D721Med (cell line): ENCODE results near the gene IRF2BP2.

Experiments
- DNase-seq: peaks from one replicate; pipeline ENCODE4 v3.0.0; 2011; ENCODE audit warnings: low spot score; ENCODE audit not compliant: insufficient read length
- FAIRE-seq: peaks from 2 replicates; lab custom pipeline; 2011; peaks lifted over from hg19 to GRCh38; lab: Jason Lieb, UNC
- TF ChIP-seq, protein P1 (sequence below): IDR thresholded peaks from 2 replicates; pipeline ENCODE4 v1.5.1; 2012; ENCODE audit warnings: mild to moderate bottlenecking, control low read depth; ENCODE audit not compliant: insufficient read depth; ENCODE audit errors: missing control alignments

The IRF2BP2 gene

DNA sequence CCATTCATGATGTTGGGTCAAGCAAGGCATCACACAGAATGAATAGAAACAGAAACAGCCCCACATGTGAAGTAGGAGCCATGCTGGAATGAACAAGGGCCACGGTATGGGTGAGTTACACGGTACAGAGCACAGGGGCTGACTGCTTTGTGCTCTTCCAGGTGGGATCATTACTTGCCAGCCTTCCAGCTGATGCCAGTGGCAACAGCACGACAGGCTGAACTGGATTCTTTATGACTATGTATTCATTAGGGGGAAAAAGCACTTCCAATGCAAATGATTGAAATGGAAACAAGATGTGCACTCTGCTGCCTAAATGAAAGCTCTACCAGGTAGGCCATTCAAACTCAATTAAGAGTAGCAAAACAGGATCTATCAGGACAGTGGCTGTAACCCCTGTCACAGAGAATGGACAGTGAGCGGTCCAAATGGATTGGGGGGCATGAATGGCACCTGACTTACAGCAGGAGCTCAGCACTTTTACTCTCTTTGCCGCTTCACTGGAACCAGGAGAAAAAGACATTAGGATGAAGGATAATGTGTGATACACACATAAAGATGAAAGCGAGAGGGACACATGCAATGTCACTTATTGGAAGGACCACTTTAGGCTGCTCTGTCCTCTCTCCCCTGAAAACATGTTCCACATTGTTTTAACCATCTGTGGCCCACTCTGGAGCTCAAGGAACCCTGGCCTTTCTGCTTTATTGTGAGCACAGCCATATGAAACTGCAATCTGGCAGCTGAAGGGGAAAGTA is 23.4 kb upstream of the IRF2BP2 start:
- DNase-seq (no peak), FAIRE-seq (no peak)
- TF ChIP-seq, protein P1, sequence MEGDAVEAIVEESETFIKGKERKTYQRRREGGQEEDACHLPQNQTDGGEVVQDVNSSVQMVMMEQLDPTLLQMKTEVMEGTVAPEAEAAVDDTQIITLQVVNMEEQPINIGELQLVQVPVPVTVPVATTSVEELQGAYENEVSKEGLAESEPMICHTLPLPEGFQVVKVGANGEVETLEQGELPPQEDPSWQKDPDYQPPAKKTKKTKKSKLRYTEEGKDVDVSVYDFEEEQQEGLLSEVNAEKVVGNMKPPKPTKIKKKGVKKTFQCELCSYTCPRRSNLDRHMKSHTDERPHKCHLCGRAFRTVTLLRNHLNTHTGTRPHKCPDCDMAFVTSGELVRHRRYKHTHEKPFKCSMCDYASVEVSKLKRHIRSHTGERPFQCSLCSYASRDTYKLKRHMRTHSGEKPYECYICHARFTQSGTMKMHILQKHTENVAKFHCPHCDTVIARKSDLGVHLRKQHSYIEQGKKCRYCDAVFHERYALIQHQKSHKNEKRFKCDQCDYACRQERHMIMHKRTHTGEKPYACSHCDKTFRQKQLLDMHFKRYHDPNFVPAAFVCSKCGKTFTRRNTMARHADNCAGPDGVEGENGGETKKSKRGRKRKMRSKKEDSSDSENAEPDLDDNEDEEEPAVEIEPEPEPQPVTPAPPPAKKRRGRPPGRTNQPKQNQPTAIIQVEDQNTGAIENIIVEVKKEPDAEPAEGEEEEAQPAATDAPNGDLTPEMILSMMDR: no peak

DNA sequence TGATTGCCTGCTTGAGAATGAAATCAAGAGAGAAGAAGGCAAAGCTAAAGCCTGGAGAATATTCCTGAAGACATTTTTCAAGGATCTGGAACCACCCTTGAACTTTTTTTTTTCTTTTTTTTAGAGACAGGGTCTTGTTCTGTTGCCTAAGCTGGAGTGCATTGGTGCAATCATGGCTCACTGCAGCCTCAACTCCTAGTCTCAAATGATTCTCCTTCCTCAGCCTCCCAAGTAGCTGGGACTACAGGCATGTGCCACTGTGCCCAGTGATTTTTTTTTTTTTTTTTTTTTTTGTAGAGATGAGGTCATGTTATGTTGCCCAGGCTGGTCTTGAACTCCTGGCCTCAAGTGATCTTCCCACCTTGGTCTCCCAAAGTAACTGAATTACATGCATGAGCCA is 22.2 kb upstream of the IRF2BP2 start:
- DNase-seq: no peak
- TF ChIP-seq, protein P1: no peak
- no peak for FAIRE-seq

- DNase-seq (no peak), FAIRE-seq (no peak)
- TF ChIP-seq, protein P1: no peak
Measured at GRCh38 chr1:234631721-234632125, 21.7 kb upstream of the IRF2BP2 start.

DNA sequence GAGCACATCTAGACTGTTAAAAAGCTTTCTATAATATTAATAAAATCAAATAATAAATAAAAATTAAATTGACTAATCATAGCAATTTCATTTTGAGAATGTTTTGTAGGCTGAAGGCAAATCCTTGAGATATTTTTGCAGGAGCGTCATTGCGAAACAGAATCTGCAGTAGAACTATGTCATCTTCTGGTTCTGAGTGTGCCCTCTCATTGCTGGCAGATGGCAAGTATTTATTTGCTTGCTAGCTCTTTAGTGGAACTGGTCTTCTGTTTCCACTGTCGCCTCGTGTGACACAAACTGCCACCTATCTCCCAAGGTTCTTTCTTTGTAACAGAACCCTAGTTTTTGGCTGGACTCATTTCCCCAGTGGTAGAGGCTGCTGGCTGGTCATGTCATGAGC is 19.0 kb upstream of the IRF2BP2 start:
- TF ChIP-seq, protein P1: no peak
- FAIRE-seq (no peak), DNase-seq (no peak)

GRCh38 chr1:234628089-234628488 is 18.1 kb upstream of the IRF2BP2 start:
- TF ChIP-seq, protein P1: no peak
- DNase-seq: no peak
- no peak for FAIRE-seq

GRCh38 chr1:234627009-234627950 is 17.3 kb upstream of the IRF2BP2 start:
- no peak for DNase-seq
- TF ChIP-seq, protein P1: no peak
- FAIRE-seq: no peak

GRCh38 chr1:234626391-234626790 is 16.4 kb upstream of the IRF2BP2 start:
- no peak for DNase-seq
- TF ChIP-seq, protein P1: no peak
- FAIRE-seq: no peak
